COLO829 (cell line): ENCODE data around the gene AKAP5.

ENCODE experiments used
- DNase-seq: peaks from one replicate; pipeline ENCODE4 v3.0.0; 2012; ENCODE audit warnings: low spot score

Gene AKAP5, protein sequence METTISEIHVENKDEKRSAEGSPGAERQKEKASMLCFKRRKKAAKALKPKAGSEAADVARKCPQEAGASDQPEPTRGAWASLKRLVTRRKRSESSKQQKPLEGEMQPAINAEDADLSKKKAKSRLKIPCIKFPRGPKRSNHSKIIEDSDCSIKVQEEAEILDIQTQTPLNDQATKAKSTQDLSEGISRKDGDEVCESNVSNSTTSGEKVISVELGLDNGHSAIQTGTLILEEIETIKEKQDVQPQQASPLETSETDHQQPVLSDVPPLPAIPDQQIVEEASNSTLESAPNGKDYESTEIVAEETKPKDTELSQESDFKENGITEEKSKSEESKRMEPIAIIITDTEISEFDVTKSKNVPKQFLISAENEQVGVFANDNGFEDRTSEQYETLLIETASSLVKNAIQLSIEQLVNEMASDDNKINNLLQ

GRCh38 chr14:64465191-64465822 is at the start of gene AKAP5:
AKAP5 (plus strand) TSS chr14:64465499; CDS start chr14:64468395, 2,896 bp downstream.
- no peak for DNase-seq

DNA sequence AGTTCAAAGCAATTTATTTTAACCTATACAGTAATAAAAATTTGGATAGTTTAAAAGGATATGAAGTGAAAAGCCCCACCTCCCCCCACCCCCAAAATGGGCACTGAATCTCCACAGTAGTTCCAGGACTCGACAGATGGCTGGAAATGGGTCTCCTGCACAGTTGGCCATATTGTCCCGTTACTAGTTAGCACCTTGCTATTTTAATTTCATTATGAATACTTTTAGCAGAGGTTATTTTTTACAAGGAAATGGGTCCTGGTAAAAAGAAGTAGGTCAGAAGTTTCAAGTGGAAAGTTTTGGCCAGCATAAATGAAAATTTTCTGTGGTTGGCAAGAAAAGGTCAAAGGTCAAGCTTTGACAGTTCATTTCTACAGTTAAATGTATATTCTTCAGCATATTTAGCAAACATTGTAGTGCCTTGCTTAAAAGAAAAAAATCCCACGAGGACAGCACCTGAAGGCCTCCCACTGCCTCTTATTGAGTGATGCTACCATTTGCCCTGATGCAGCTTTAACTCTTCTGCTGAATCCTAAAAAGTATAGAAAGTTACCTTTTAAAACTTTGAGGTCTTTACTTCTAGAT is 48.9 kb upstream of the AKAP5 start:
- DNase-seq, result no peak

DNA sequence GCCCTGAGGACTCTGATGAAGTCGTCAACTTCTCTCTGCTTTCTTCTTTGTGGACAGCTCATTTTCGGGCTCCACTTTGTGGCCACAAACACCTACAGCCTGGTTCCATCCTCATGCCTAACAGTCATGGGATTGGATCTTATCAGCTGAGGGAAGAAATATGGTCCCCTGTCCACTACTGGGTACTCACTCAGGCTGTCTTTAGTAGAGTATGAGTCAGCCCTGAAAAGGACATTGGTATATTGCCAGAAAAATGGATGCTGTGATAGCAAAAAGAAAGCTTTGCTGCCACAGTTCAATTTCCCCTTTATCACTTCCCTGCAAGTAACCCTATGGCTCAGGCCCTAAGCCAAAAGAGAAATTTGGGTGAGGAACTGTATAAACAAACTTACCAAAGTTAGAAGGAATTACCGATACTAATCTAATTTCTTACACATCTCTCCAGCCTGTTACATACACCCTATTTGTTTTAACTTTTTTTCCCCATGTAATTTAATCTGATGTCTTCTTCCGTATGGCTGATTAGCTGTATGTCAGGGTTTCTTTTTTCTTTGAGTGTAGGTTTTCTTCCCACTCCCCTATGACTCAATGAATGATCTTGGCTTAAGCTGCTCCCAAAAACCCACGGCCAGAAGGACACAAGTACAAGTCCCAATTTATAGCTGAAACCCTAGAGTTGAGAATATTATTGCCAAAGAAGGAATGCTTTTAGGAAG is 48.1 kb upstream of the AKAP5 start:
- peak; percentile 25 for DNase-seq

DNA sequence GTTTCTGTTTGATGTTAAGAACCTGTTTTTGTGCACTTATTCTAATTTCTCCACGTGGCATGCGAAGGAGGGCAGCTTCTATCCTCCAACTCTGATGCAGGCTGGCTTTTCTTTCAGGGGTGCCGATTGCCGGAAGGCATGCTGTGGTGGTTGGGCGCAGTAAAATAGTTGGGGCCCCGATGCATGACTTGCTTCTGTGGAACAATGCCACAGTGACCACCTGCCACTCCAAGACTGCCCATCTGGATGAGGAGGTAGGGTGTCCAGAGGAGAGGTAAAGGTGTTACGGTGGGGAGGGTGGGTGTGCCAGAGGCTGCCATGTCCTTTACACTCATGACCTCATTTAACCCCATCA is 47.6 kb upstream of the AKAP5 start:
- DNase-seq, result no peak

DNA sequence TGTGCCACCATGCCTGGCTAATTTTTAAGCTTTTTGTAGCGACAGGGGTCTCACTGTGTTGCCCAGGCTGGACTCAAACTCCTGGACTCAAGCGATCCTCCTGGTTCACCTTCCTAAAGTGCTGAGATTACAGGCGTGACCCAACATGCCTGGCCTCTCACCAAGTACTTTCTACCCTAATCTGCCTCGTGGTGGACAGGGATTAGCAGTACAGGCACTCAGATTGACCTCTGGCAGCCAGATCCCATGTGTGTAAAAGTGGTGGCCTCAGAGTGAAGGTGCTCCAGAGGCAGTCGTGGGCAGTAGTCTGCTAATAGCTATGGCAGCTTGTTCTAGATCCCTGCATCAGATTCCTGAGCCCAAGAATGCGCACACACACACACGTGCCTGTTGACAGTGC is 46.3 kb upstream of the AKAP5 start:
- no peak for DNase-seq

GRCh38 chr14:64421166-64421565 is 44.1 kb upstream of the AKAP5 start:
- DNase-seq, result peak; percentile 79

DNA sequence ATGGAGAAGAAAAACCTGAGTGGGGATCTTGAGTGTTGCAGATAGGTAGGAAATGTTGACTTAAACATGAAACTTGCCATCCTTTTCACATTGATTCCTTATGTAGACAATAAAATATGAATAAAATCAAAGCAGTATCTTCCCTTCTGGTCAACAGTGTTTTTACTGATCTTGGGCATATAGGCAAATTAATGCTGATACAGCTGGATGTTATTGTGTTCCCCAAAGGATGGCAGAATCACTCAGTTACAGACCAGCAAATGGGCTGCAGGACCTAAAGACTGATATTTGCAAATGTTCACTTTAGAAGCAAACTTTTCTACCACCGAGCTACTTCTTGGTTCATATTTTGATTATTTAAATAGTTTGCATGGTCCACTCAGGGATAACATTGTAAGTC is 43.3 kb upstream of the AKAP5 start:
- no peak for DNase-seq

- no peak for DNase-seq
Observed at GRCh38 chr14:64422756-64423155, 42.5 kb upstream of the AKAP5 start.

GRCh38 chr14:64423987-64424386 is 41.3 kb upstream of the AKAP5 start:
- DNase-seq, result no peak

- DNase-seq, result no peak
Observed at GRCh38 chr14:64434528-64434927, 30.8 kb upstream of the AKAP5 start.

GRCh38 chr14:64438181-64438841 is 27.0 kb upstream of the AKAP5 start:
- DNase-seq, result peak; percentile 50

GRCh38 chr14:64439141-64439540 is 26.2 kb upstream of the AKAP5 start:
- DNase-seq, result no peak

GRCh38 chr14:64440494-64440893 is 24.8 kb upstream of the AKAP5 start:
- DNase-seq, result no peak

DNA sequence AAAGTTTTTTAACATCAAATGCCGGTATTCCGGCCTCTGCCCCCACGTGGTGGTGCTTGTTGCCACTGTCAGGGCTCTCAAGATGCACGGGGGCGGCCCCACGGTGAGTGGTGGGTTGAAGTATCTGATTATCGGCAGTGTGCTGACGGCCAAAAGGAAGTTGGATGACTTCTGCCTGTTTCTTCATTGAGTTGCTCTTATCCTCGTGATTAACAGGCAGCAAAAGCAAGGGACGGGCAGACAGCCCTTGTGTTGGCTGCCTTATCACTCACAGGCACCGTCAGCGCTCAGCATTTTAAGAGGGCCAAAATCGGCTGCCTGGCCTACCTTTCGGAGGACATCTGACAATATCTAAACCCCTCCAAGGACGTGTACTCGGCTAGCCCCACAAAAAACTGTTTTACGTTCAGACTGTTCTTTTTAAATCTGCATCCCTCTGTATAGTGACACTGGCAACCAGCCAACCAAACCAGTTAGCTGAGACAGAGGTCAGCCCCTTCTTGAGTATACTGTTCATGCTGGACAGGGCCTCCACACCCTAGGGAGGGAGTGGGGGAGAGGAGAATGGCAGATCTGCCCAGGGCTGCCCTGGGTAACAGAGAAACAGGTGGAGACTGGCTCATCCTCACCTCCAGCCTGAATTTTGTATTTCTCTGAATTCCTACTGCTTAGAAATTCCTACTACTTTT is 22.9 kb upstream of the AKAP5 start:
- no peak for DNase-seq

- DNase-seq, result no peak
Observed at GRCh38 chr14:64444140-64444539, 21.2 kb upstream of the AKAP5 start.

DNA sequence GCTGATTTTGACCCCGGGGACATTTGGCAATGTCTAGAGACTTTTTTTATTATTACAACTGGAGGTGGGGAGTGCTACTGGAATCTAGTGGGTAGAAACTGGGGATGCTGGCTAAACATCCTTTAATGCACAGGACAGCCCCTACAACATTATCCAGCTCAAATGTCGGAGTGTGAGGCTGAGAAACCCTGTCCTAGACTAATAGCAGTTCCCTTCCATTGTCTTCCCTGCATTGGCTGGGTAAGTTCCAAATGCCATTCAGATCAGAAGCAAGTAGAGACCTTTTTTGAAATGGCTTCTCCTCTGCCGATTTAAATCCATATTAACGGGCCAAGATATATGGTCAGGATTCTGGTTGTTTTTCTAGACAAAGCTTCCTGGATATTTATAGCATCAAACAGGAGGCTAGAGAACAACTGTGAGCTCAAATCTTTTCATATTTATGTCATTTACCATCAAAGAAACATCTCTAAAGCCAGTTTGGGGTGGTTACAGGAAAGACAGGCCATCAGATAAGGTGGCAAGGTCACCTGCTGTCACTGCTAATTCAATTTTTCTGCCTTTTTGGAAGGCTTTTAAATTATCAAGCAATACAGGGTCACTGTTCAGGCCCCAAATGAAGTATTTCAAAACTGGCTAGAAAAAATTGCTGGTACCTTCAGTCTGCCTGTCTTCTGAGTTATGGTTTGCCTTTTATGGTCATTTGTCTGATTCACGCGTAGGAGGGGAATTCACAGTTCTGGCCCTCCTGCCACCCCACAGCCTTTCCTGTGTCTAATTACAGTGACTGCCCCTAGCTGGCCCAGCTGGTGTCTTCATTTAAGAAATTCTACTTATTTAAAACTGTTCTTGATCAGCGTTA is 20.1 kb upstream of the AKAP5 start:
- DNase-seq, result peak; percentile 63

DNA sequence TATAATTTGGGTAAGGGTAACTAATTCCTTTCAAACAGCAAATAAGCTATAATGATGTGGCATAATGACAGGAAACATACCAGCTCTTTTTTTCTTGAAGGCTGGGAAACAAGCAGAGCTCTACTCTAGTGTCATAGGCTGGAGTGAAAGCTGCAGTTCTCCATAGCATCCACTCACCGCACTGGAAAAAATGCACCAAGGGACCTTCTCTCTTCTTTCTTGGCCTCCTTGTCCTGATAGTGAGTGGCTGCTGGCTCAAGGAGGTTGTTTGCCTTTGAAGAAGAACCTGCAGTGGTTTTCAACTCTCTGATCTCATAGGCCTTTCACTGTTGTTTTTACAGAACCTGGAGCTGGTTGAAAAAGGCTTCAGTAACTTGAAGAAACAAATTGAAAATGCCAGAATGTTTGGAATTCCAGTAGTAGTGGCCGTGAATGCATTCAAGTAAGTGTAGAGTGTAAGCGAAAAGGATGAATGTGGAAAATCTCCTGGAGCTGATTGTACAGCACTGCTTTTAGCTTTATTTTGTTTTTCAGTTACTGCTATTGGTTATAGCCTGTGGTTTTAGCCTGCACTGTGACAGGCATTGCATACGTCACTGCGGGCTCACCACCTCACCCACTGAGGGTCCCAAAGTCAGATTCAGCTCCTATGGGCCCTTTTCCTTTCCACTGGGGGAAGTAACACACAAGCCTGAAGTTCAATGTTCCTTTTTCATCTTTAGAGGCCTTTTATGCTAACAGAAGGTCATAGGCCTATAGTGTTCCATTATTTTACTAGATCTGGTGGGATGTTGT is 17.2 kb upstream of the AKAP5 start:
- DNase-seq, result no peak

- no peak for DNase-seq
Observed at GRCh38 chr14:64450255-64450654, 15.0 kb upstream of the AKAP5 start.

- DNase-seq, result no peak
Observed at GRCh38 chr14:64454671-64455070, 10.6 kb upstream of the AKAP5 start.
